SU-DHL-6 (cell line): ENCODE measurements around the gene CLMN.

Experiments
- CTCF ChIP-seq: fragments of 200-600 bp; sonication (generic); IDR thresholded peaks from one replicate; pipeline ENCODE4 v1.5.1; 2017; ENCODE audit warnings: antibody characterized with exemption, mild to moderate bottlenecking, low read length, moderate library complexity; ENCODE audit not compliant: insufficient read depth, poor library complexity, severe bottlenecking
- EZH2phosphoT487 ChIP-seq: fragments of 200-600 bp; sonication (generic), shearing (Covaris generic); conservative IDR thresholded peaks from 2 replicates; pipeline ENCODE4 v1.6.1; 2018; ENCODE audit warnings: mild to moderate bottlenecking, antibody characterized with exemption, low read length, moderate library complexity, mixed read lengths

GRCh38 chr14:95132760-95133159 is 186.9 kb downstream of the CLMN start:
- no peak for TF ChIP-seq CTCF
- no peak for TF ChIP-seq EZH2phosphoT487
